Choroid plexus epithelial cell (primary cell): ENCODE measurements around the gene MOGAT3.

Experiments used
- DNase-seq: peaks from one replicate; pipeline ENCODE4 v3.0.0-alpha.2; 2010; ENCODE audit warnings: low read depth
- H3K4me3 ChIP-seq: 2 replicates; pipeline ENCODE4 v1.5.1; 2011; ENCODE audit warnings: low read depth, mild to moderate bottlenecking, control low read depth, low read length, moderate library complexity
- TF ChIP-seq, protein P1 (sequence below): conservative IDR thresholded peaks from 2 replicates; pipeline ENCODE4 v1.5.1; 2011; ENCODE audit warnings: low read depth, mild to moderate bottlenecking, control low read depth, inconsistent platforms, low read length, moderate library complexity

The MOGAT3 gene

DNA sequence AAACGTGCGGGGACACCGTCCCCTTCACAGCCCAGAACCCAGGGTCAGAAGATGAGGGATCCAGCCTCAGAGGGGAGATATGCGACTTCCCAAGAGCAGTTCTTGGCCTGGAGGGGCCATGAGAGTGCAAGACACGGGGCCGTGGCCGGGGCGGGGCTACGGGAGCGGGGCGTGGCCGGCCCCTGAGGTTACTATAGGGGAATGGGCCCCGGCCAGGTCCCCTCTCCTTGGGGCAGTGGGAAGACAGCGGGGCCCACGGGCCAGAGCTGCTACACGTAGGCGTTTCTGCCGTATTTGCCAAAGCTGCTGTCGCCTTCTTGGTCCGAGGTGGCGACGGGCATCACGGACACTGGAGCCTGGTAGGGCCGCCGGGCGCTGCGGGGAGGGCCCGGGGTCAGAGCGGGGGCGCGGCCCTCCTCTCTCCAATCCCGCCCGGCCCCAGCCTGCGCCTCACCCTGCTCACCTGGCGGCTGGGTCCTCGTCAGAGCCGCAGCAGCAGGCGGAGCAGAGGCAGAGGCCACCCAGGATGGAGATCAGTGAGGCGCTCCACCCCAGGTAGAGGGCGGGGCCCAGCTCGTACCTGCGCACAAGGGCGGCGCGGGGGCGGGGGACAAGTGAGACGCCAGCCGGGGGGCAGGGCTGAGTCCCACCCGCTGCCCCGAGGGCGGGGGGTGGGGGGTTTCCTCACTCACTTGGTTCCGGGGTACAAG is 31.5 kb upstream of the MOGAT3 start:
- H3K4me3 ChIP-seq, result peak overlapping the region; percentile 33
- TF ChIP-seq, protein P1, sequence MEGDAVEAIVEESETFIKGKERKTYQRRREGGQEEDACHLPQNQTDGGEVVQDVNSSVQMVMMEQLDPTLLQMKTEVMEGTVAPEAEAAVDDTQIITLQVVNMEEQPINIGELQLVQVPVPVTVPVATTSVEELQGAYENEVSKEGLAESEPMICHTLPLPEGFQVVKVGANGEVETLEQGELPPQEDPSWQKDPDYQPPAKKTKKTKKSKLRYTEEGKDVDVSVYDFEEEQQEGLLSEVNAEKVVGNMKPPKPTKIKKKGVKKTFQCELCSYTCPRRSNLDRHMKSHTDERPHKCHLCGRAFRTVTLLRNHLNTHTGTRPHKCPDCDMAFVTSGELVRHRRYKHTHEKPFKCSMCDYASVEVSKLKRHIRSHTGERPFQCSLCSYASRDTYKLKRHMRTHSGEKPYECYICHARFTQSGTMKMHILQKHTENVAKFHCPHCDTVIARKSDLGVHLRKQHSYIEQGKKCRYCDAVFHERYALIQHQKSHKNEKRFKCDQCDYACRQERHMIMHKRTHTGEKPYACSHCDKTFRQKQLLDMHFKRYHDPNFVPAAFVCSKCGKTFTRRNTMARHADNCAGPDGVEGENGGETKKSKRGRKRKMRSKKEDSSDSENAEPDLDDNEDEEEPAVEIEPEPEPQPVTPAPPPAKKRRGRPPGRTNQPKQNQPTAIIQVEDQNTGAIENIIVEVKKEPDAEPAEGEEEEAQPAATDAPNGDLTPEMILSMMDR, result no peak

DNA sequence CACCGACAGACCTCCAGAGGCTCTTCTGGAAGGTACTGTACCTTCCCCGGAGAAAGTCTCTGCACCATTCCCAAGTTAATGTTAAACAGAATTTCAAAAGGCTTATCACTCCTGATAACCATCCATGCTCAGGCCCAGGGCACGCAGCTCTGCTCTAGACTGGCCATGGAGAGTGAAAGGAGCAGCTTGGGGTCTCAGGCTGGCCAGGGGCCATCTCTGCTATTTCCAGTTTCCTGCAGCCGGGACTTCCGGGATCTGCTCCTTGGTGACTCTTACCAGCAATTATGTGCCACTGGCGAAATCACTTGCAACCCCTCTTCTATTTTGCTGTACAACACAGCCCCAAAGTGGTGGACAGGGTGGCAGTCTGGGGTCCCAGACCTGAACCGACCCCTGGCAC is 30.8 kb upstream of the MOGAT3 start:
- TF ChIP-seq, protein P1, result no peak
- no peak for DNase-seq
- H3K4me3 ChIP-seq, result no peak overlapping the region

More for the DNA sequence above, 31.5 kb upstream of the MOGAT3 start:
- DNase-seq, result no peak

DNA sequence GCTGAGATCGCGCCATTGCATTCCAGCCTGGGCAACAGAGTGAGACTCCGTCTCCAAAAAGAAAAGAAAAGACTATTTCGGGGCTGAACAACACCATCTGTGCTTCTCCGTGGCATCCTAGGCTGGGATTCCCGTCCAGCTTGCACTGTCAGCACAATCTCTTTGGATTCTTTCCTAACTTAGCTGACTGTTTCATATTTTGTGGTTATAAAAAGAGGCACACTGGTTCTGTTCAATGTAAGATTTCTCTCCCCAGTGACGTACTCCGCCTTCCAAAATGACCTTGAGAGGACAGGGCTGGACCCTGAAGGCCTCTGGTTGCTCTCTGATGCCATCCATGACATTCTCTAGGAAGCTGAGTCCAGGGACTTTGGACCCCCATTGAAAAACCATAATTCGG is 25.9 kb upstream of the MOGAT3 start:
- no peak overlapping the region for H3K4me3 ChIP-seq
- DNase-seq, result no peak
- TF ChIP-seq, protein P1, result no peak

DNA sequence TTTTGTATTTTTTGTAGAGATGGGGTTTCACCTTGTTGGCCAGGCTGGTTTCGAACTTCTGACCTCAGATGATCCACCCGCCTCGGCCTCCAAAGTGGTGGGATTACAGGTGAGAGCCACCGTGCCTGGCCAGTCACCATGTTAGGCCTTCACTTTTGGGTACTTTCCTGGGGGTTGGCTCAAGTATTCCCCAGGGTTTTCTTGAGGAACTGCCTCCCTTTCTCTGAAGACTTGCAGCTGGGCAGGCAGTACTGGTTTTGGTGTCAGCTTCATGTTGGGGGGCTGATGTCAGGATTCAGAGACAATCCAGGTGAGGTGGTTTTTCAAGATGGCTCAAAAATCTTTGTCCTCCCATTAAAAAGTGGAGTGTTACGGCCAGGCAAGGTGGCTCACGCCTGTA is 24.8 kb upstream of the MOGAT3 start:
- DNase-seq, result no peak
- TF ChIP-seq, protein P1, result no peak
- H3K4me3 ChIP-seq, result no peak overlapping the region

DNA sequence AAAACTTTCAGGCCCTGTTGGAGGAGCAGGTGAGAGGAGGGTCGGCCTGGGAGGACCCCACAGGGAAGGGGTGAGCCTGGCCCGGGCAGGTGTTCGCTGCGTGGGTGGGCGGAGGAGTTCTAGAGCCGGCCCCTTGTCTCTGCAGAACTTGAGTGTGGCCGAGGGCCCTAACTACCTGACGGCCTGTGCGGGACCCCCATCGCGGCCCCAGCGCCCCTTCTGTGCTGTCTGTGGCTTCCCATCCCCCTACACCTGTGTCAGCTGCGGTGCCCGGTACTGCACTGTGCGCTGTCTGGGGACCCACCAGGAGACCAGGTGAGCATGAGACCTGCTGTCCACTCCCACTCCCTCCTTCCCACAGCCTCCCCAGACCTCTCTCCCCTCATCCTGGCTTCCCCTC is 22.7 kb upstream of the MOGAT3 start:
- DNase-seq, result no peak
- TF ChIP-seq, protein P1, result no peak
- H3K4me3 ChIP-seq, result no peak overlapping the region

DNA sequence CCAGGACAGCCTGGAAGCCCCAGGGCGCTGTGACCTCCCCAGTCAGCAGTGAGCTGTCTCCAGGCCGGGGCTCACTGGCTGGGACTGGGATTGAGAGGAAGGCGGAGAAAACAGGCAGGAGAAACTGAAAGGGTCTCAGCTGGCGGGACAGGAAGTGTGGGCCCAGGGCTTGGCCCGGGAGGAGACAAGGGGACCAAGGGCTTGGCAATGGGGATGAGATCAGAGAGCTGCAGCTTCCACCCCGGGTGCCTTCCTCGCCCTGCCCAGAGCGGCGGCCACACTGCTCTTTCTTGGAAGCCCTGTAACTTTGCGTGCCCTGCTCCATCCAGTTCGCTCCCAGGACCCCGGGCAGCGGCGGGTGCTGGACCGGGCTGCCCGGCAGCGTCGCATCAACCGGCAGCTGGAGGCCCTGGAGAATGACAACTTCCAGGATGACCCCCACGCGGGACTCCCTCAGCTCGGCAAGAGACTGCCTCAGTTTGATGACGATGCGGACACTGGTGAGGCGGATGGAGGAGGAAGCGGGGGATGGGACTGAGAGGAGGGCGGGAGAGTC is 21.5 kb upstream of the MOGAT3 start:
- TF ChIP-seq, protein P1, result no peak
- no peak overlapping the region for H3K4me3 ChIP-seq
- no peak for DNase-seq

DNA sequence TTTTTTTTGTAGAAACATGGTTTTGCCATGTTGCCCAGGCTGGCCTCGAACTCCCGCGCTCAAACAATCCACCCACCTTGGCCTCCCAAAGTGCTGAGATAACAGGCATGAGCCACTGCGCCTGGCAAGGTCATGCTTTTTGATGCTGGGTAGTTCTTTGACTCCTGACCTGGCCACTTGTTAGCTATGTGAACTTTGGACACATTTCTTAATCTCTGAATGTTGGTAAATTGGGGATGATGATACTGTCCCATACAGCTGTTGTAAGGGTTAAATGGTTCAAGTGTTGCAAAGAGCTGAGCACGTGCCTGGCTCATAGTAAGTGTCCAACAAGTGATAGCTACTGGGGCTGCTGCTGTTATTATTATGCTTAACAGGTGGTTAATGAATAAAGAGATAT is 19.5 kb upstream of the MOGAT3 start:
- TF ChIP-seq, protein P1, result no peak
- DNase-seq, result no peak
- no peak overlapping the region for H3K4me3 ChIP-seq
